HG03565 (cell line): ENCODE results near the gene FCER1G.

Experiments used
- ATAC-seq: cut with Tn5 transposase; IDR thresholded peaks from one replicate; pipeline ENCODE4 v1.9.1; 2021; ENCODE audit warnings: mild to moderate bottlenecking, moderate library complexity; ENCODE audit not compliant: unreplicated experiment

Gene FCER1G

DNA sequence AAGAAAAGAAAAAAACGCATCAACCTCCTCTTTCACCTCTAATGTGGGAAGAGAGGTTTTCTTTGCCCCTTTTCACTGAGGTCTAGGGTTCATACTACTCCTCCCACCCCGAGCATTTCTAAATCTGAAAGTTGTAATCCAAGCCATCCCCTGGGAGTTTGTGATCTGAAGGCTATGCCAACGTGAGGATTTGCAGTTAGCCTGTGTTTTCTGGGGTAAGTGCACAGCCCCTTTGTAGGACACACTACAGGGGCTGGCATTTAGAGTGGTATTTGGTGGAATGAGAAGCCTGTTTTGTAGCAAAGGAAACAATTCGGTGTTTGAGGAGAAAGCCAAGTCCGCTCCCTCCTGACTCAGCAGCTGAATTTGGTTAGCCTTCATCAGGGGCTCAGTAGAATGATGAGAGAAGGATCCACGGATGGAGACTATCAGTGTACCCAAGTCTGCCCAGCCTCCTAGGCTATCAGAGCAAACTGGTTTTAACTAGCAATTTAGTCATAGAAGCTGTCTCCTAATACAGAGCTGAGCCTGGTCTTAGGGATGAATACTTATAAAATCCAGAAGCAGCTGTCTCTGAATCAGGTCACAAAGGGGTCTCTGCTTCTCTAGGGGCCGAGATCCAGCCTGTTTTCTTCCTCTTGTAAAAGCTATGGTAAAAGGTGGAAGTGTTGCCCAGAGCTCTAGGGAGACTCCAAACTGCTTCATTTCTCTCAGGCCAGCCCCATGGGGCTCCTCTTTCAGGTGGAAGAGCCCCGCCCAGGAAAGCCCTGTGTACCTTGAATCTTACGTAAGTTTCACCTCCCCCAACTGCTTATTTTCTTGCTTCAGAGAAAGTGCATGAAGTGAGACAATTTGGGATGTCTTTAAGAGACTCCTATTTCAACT lies 45.5 kb downstream of the FCER1G start:
- ATAC-seq: no peak

GRCh38 chr1:161261261-161262235 lies 46.5 kb downstream of the FCER1G start:
- ATAC-seq: no peak

GRCh38 chr1:161265305-161265704 lies 50.2 kb downstream of the FCER1G start:
- ATAC-seq: no peak

- no peak for ATAC-seq
Measured at GRCh38 chr1:161266202-161266601, 51.1 kb downstream of the FCER1G start.

- ATAC-seq: no peak
Measured at GRCh38 chr1:161266836-161267235, 51.7 kb downstream of the FCER1G start.

DNA sequence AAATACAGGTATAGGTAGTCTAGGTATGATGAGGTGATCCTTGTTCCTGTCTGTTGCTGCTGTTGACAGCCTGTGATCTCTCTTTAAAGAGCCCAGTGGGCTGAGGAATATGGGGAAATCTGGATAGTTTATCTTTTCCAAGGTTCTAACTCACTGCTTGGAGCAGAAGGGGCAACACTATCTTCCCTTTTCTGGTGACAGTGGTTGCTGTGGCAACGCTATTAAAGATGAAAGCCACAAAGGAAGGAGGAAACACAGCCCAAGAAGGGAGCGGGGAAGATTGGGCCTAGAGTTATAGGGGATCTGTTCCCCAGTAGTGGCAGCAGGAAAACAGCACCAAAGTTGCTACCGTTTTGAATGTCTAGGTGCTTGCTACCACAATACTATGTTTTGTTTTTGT lies 52.2 kb downstream of the FCER1G start:
- ATAC-seq: no peak
